H54 (cell line): ENCODE results near the gene CYB561D2.

Experiments used
- DNase-seq: peaks from one replicate; pipeline ENCODE4 v3.0.0; 2011; ENCODE audit warnings: low spot score, mixed read lengths; ENCODE audit not compliant: insufficient read length
- FAIRE-seq: peaks from 3 replicates; lab custom pipeline; 2011; peaks lifted over from hg19 to GRCh38; lab: Jason Lieb, UNC
- POLR2A ChIP-seq: IDR thresholded peaks from 2 replicates; pipeline ENCODE4 v1.6.1; 2011; ENCODE audit warnings: low read depth, mild to moderate bottlenecking, low read length

The CYB561D2 gene

GRCh38 chr3:50358355-50358910 is 7.8 kb downstream of the CYB561D2 start:
- FAIRE-seq (no peak), DNase-seq (no peak)
- TF ChIP-seq POLR2A, result no peak

- peak; percentile 77 for FAIRE-seq
These were observed 8.5 kb downstream of the CYB561D2 start, which contains the start of gene TMEM115 for GRCh38 chr3:50358911-50359759. TMEM115 (minus strand) TSS chr3:50359521; CDS start chr3:50359063, 458 bp downstream.

GRCh38 chr3:50359760-50360110 is 9.1 kb downstream of the CYB561D2 start:
- TF ChIP-seq POLR2A, result no peak
- FAIRE-seq, result no peak
- no peak for DNase-seq

More at GRCh38 chr3:50358911-50359759, 8.5 kb downstream of the CYB561D2 start, which contains the start of gene TMEM115:
- TF ChIP-seq POLR2A, result peak; percentile 67
- DNase-seq, result peak; percentile 99

- FAIRE-seq (no peak), DNase-seq (no peak)
- no peak for TF ChIP-seq POLR2A
These were observed 14.0 kb downstream of the CYB561D2 start for GRCh38 chr3:50364573-50365079.

GRCh38 chr3:50365080-50365841 is 14.6 kb downstream of the CYB561D2 start:
- no peak for TF ChIP-seq POLR2A
- DNase-seq, result no peak
- FAIRE-seq, result no peak

GRCh38 chr3:50365842-50366220 is 15.2 kb downstream of the CYB561D2 start:
- no peak for TF ChIP-seq POLR2A
- DNase-seq (no peak), FAIRE-seq (no peak)

- FAIRE-seq, result no peak
- no peak for TF ChIP-seq POLR2A
- no peak for DNase-seq
These were observed 18.5 kb downstream of the CYB561D2 start for GRCh38 chr3:50369012-50369670.

- no peak for DNase-seq
These were observed 19.9 kb downstream of the CYB561D2 start for GRCh38 chr3:50370594-50370993.

GRCh38 chr3:50371133-50371685 is 20.5 kb downstream of the CYB561D2 start:
- DNase-seq (no peak), FAIRE-seq (no peak)
- no peak for TF ChIP-seq POLR2A

More at GRCh38 chr3:50370594-50370993, 19.9 kb downstream of the CYB561D2 start:
- FAIRE-seq, result no peak
- no peak for TF ChIP-seq POLR2A

- DNase-seq, result no peak
- FAIRE-seq, result no peak
- no peak for TF ChIP-seq POLR2A
These were observed 21.7 kb downstream of the CYB561D2 start for GRCh38 chr3:50372349-50372748.

GRCh38 chr3:50373146-50374051 is 22.7 kb downstream of the CYB561D2 start:
- no peak for TF ChIP-seq POLR2A
- no peak for DNase-seq
- FAIRE-seq, result no peak
